Rectal smooth muscle tissue (tissue), 1 donor: Measurements from ENCODE around the gene KIAA1671.
"Not testable (repeated sequence)": the region's sequence is repeated elsewhere in the genome, so short reads cannot be mapped to it uniquely, and the experiment has no call there.

Source experiments
- H3K27ac ChIP-seq: one replicate; pipeline ENCODE4 v1.7.0; 2013; ENCODE audit warnings: low read depth, low read length, inconsistent platforms
- H3K27me3 ChIP-seq: one replicate; pipeline ENCODE4 v1.7.0; 2013; ENCODE audit warnings: low read length; ENCODE audit not compliant: control insufficient read depth, insufficient read depth
- H3K36me3 ChIP-seq: one replicate; pipeline ENCODE4 v1.7.0; 2013; ENCODE audit warnings: low read length; ENCODE audit not compliant: control insufficient read depth, insufficient read depth
- H3K4me1 ChIP-seq: one replicate; pipeline ENCODE4 v1.7.0; 2013; ENCODE audit warnings: low read length; ENCODE audit not compliant: control insufficient read depth, insufficient read depth
- H3K4me3 ChIP-seq: one replicate; pipeline ENCODE4 v1.7.0; 2013; ENCODE audit warnings: low read length
- H3K9ac ChIP-seq: one replicate; pipeline ENCODE4 v1.7.0; 2013; ENCODE audit warnings: low read length

The KIAA1671 gene

GRCh38 chr22:25200967-25201366, 248.5 kb downstream of the KIAA1671 start:
- Histone ChIP-seq H3K27me3 (no peaks in the 10 kb centered on the region), H3K9ac (no peak overlapping the region), H3K27ac (no peak overlapping the region), H3K36me3 (peaks cover 2% of the 10 kb centered on the region), H3K4me1 (no peaks in the 10 kb centered on the region), H3K4me3 (no peak overlapping the region)

DNA sequence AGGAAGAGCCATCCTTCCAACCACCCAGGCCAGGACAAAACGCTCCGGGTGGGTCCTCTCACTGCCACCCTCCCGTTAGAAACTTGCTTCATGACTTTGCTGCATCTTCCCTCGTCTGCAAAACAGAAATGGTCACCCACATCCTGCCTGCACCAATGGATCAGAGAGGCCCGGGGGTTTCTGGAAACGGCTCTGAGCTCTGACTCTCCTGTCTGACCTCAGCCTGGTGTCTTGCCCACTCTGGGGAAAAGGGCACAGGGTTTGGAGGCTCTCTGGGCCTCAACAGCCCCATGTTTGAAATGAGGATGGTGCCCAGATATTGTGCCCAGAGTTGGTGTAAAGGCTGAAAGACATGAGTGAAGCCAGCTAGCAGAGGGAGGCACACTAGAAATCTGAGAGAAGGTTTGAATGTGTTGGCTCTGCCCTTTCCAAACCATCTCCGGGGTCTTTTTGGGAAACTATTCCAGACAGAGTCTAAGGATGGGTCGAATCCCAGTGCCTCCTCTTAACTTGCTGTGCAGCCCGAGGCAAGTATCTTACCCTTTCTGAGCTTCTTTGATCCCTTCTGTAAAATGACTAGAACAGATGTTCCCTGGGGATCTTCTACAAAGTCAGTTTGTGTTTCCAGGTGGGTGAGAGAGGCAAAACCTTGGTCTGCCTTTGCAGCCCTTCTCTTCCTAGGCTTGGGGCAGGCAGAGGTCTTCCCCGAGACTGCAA, 249.2 kb downstream of the KIAA1671 start:
- H3K9ac ChIP-seq = no peak overlapping the region
- peaks cover 2% of the 10 kb centered on the region for H3K36me3 ChIP-seq
- H3K4me3 ChIP-seq = no peak overlapping the region

DNA sequence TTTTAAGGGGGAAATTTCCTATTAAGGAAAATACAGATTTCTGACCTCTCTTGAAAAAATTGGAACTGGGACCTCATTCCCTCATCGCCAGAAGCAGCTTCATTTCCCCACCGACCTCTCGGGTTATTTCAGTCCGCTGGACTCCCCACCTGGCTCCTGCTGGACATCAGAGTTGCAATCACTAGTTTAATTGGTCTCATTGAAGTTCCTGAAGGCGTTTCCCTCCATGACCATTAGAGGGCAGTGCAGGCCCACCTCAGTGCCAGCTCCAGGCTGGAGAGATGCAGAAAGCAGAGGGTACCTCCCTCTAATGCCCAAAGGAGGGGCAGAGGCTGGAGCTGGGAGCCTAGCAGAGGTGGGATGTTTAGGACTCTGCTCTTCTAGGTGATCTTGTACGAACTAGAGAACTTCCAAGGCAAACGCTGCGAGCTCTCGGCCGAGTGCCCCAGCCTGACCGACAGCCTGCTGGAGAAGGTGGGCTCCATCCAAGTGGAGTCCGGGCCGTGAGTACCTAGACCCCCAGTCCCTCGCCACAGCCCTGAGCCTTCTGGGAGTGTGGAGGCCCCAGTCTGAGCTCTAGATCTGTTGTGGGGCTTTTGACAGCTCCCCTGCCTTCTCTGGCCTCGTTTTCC, 249.9 kb downstream of the KIAA1671 start:
- Histone ChIP-seq H3K9ac (no peak overlapping the region), H3K4me3 (no peak overlapping the region), H3K27me3 (no peaks in the 10 kb centered on the region), H3K4me1 (no peaks in the 10 kb centered on the region), H3K27ac (no peak overlapping the region), H3K36me3 (no peaks in the 10 kb centered on the region)

More for the DNA sequence above, 249.2 kb downstream of the KIAA1671 start:
- no peaks in the 10 kb centered on the region for H3K4me1 ChIP-seq
- no peak overlapping the region for H3K27ac ChIP-seq
- no peaks in the 10 kb centered on the region for H3K27me3 ChIP-seq

DNA sequence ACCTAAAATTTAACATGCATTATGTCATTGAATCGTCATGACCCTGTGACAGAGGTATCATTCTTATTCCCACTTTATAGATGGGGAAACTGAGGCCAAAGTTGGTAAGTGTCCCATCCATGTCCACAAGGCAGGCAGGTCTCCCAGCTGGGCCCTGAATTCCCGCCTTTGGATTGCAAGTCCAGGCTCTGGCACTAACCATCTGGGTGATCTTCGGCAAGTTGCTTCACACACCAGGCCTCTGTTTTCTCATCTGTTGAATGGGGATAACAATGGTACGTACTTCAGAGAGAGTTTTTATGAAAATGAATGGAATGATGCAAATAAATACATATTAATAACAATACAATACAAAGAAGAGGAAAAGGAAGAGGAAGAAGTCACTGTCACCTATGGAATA, 250.6 kb downstream of the KIAA1671 start:
- Histone ChIP-seq H3K27ac (no peak overlapping the region), H3K4me1 (no peaks in the 10 kb centered on the region), H3K36me3 (no peaks in the 10 kb centered on the region)

GRCh38 chr22:25204547-25204946, 252.0 kb downstream of the KIAA1671 start:
- H3K9ac ChIP-seq, H3K27me3 ChIP-seq, H3K27ac ChIP-seq, H3K4me3 ChIP-seq, H3K36me3 ChIP-seq, H3K4me1 ChIP-seq: not testable (repeated sequence)

More for the DNA sequence above, 250.6 kb downstream of the KIAA1671 start:
- no peak overlapping the region for H3K9ac ChIP-seq
- H3K27me3 ChIP-seq = no peaks in the 10 kb centered on the region
- H3K4me3 ChIP-seq = no peak overlapping the region

- no peak overlapping the region for H3K9ac ChIP-seq
- H3K4me1 ChIP-seq = no peaks in the 10 kb centered on the region
- no peak overlapping the region for H3K4me3 ChIP-seq
- H3K27me3 ChIP-seq = no peaks in the 10 kb centered on the region
- no peaks in the 10 kb centered on the region for H3K36me3 ChIP-seq
- no peak overlapping the region for H3K27ac ChIP-seq
Measured at GRCh38 chr22:25205847-25206246, 253.3 kb downstream of the KIAA1671 start.

DNA sequence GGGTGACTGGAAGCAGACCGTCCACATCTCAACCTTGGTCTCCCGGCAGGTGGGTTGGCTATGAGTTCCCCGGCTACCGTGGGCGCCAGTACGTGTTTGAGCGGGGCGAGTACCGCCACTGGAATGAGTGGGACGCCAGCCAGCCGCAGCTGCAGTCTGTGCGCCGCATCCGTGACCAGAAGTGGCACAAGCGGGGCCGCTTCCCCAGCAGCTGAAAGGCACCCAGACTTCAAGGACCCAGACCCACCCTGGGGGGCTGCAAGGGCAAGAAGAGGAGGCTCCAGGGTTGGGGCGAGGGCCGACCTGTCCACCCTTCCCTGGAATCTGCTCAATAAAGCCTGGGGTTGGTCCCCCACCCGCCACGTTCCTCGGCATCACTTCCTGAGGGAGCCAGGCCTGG, 254.5 kb downstream of the KIAA1671 start:
- Histone ChIP-seq H3K9ac (no peak overlapping the region), H3K4me3 (no peak overlapping the region), H3K27ac (no peak overlapping the region), H3K36me3 (no peaks in the 10 kb centered on the region), H3K27me3 (no peaks in the 10 kb centered on the region), H3K4me1 (no peaks in the 10 kb centered on the region)

DNA sequence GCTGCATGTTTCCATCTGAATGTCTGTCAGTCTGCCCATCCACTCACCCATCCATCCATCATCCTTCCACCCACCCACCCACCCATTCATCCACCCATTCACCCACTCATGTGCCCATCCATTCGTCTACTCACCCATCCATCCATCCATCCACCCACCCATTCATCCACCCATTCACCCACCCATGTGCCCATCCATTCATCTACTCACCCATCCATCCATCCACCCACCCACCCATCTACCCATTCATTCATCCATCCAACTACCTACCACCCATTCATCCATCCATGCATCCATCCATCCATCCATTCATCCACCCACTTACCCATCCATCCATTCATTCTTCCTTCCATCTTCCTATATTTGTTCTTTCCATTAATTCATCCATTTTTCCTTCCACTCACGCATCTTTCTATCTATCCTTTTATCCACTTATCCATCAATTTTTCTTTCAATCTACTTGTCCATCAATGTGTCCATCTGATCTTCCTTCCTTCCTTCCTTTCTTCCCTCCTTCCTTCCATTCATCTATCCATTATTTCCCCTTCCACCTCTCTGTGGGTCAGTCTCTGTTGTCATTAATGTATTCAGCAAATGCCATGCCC, 255.1 kb downstream of the KIAA1671 start:
- H3K27ac ChIP-seq = no peak overlapping the region
- no peaks in the 10 kb centered on the region for H3K36me3 ChIP-seq
- no peak overlapping the region for H3K9ac ChIP-seq
- no peaks in the 10 kb centered on the region for H3K27me3 ChIP-seq
- H3K4me3 ChIP-seq = no peak overlapping the region
- H3K4me1 ChIP-seq = no peaks in the 10 kb centered on the region

DNA sequence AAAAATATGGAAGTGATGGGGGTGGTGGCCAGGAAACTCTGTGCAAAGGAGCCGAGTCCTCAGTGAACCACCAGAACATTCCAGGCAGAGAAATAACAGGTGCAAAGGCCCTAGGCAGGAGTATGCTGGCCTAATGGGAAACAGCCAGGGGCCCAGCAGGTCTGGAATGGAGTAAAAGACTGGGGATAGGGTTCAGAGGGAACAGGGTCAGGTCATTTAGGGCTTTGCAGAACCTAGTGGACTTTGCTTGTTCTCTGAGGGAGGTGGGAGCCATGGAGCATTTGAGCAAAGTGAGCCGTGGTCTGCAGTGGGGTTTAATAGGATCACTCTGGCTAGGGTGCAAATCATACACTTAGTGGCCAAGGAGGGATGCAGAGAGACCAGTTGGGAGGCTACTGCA, 255.8 kb downstream of the KIAA1671 start:
- Histone ChIP-seq H3K27me3 (no peaks in the 10 kb centered on the region), H3K9ac (no peak overlapping the region), H3K4me1 (no peaks in the 10 kb centered on the region), H3K36me3 (no peaks in the 10 kb centered on the region), H3K4me3 (no peak overlapping the region), H3K27ac (no peak overlapping the region)

DNA sequence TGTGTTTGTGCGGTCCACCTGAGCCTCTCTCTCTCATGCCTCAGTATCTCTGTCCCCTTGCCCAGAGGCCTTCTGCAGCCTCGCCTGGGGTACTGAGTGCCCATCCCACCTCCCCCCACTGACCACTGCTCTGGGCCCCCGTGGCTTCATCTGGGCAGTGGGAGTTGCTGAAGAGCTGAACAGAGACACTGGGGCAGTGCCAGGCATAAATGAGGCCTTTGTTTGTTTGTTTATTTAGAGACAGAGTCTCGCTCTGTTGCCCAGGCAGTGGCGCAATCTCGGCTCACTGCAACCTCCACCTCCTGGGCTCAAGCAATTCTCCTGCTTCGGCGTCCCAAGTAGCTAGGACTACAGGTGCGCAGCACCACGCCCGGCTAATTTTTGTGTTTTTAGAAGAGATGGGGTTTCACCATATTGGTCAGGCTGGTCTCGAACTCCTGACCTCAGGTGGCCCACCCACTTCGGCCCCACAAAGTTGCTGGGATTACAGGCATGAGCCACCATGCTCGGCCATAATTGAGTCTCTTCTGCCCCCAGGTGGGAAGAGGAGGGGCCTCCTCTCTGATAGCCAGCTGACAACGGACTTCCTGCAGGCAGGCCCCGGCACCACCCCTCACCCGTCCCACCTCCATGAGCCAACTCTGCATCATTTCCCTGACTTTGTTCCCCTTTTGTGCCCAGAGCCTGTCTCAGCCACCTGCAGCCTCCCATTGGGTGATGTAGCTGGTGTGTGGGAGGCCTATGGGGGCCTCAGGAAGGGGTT, 256.4 kb downstream of the KIAA1671 start:
- Histone ChIP-seq H3K27ac (no peak overlapping the region), H3K27me3 (no peaks in the 10 kb centered on the region), H3K9ac (no peak overlapping the region), H3K36me3 (no peaks in the 10 kb centered on the region), H3K4me3 (no peak overlapping the region), H3K4me1 (no peaks in the 10 kb centered on the region)

- H3K36me3 ChIP-seq = no peaks in the 10 kb centered on the region
- no peaks in the 10 kb centered on the region for H3K4me1 ChIP-seq
- no peaks in the 10 kb centered on the region for H3K27me3 ChIP-seq
- no peak overlapping the region for H3K9ac ChIP-seq
- H3K27ac ChIP-seq = no peak overlapping the region
- H3K4me3 ChIP-seq = no peak overlapping the region
Measured at GRCh38 chr22:25210793-25211192, 258.3 kb downstream of the KIAA1671 start.

- Histone ChIP-seq H3K27ac (no peak overlapping the region), H3K4me3 (no peak overlapping the region), H3K27me3 (no peaks in the 10 kb centered on the region), H3K9ac (no peak overlapping the region), H3K4me1 (no peaks in the 10 kb centered on the region), H3K36me3 (no peaks in the 10 kb centered on the region)
Measured at GRCh38 chr22:25212337-25212736, 259.8 kb downstream of the KIAA1671 start.
